ENCODE data around the gene LRRFIP1. TPM values are rescaled to one million over a fixed set of nuclear protein-coding genes. Genes with fewer than 3 reads are reported as not detected.

LRRFIP1 gene
- total and polyA plus RNA-seq, 2 of the 13 experiments (the other 11 are each of a cell fraction or from before 2014, with no cell fraction given), result 15.9 to 40.5 TPM

GRCh38 chr2:237590272-237591140 is 36.9 kb upstream of the LRRFIP1 start, which contains the start of gene RAB17 (continued):
- peak; percentile 80; the same call in 1 of the 2 replicates for TF ChIP-seq PRDM10 (CRISPR knock-in tag; IDR thresholded peaks at IDR 0.05; ENCODE audit: low read depth)
- peak; percentile 42 for TF ChIP-seq RAD51 (IDR thresholded peaks at IDR 0.05; ENCODE audit: borderline replicate concordance)
- TF ChIP-seq TBX3 (IDR thresholded peaks at IDR 0.05; ENCODE audit: borderline replicate concordance), result no peak
- TF ChIP-seq BATF2 (CRISPR knock-in tag; IDR thresholded peaks at IDR 0.05), result no peak
- TF ChIP-seq NR2C2 (CRISPR knock-in tag; IDR thresholded peaks at IDR 0.05; ENCODE audit: borderline replicate concordance), result peak; percentile 96
- TF ChIP-seq CBFB (CRISPR knock-in tag; IDR thresholded peaks at IDR 0.05), result peak; percentile 66; the same call in 1 of the 2 replicates
- no peak for TF ChIP-seq SMARCC2 (IDR thresholded peaks at IDR 0.05)
- TF ChIP-seq ZNF207 (IDR thresholded peaks at IDR 0.05; ENCODE audit: borderline replicate concordance), result no peak
- TF ChIP-seq ADNP (CRISPR knock-in tag; IDR thresholded peaks at IDR 0.05), result no peak; the same call in 1 of the 2 replicates
- peak; percentile 65; the same call in 1 of the 2 replicates for TF ChIP-seq HNRNPL (IDR thresholded peaks at IDR 0.05; ENCODE audit: low read depth, low read length)
- peak; percentile 84; the same call in 1 of the 2 replicates for TF ChIP-seq CBX5 (CRISPR knock-in tag; IDR thresholded peaks at IDR 0.05; ENCODE audit: borderline replicate concordance)
- no peak for TF ChIP-seq REL (CRISPR knock-in tag; conservative IDR thresholded peaks at IDR 0.05)
- peak; percentile 86 for TF ChIP-seq ELF1 (CRISPR knock-in tag; IDR thresholded peaks at IDR 0.05)
- TF ChIP-seq ZNF672 (CRISPR knock-in tag; IDR thresholded peaks at IDR 0.05), result no peak
- peak; percentile 98 for TF ChIP-seq ZNF747 (CRISPR knock-in tag; IDR thresholded peaks at IDR 0.05; ENCODE audit: borderline replicate concordance)
- peak; percentile 90 for TF ChIP-seq GABPB1 (CRISPR knock-in tag; IDR thresholded peaks at IDR 0.05)
- peak; percentile 29; the same call in 1 of the 2 replicates for TF ChIP-seq KLF11 (CRISPR knock-in tag; IDR thresholded peaks at IDR 0.05)
- TF ChIP-seq SMAD9 (CRISPR knock-in tag; IDR thresholded peaks at IDR 0.05), result no peak
- TF ChIP-seq HNF1B (CRISPR knock-in tag; IDR thresholded peaks at IDR 0.05), result peak; percentile 99
- no peak for TF ChIP-seq PBX3 (CRISPR knock-in tag; IDR thresholded peaks at IDR 0.05; ENCODE audit: borderline replicate concordance)

All from HepG2 (cell line).